Epithelial cell of esophagus (primary cell): ENCODE results near the gene IL1RAPL1.

Experiments used
- DNase-seq: peaks from one replicate; pipeline ENCODE4 v3.0.0; 2010; ENCODE audit warnings: low read depth
- H3K4me3 ChIP-seq: 2 replicates; pipeline ENCODE4 v1.5.1; 2011; ENCODE audit warnings: mild to moderate bottlenecking, low read length, control low read depth
- TF ChIP-seq, protein P1 (sequence below): IDR thresholded peaks from 2 replicates; pipeline ENCODE4 v1.5.1; 2011; ENCODE audit warnings: low read depth, mild to moderate bottlenecking, low read length, control low read depth, inconsistent platforms; ENCODE audit not compliant: insufficient read depth; ENCODE audit errors: missing control alignments

Gene IL1RAPL1

DNA sequence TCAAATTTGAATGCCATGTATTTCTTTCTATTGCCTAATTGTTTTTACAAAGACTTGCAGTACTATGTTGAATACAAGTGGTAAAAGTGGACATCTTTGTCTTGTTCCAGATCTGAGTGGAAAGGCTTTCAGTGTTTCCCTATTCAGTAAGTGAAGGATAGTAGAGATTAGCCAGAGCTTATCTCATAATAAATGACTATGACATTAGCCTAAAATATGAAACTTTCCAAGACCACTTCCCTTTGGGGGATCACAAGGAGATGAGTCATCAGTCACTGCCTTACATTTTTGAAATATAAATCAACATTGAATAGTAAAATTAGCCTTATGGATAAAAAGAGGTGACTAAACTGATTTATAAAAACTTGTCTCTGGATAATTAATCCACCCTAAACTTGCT is 1074.0 kb downstream of the IL1RAPL1 start:
- H3K4me3 ChIP-seq: no peak overlapping the region
- DNase-seq: peak; percentile 0
- TF ChIP-seq, protein P1, sequence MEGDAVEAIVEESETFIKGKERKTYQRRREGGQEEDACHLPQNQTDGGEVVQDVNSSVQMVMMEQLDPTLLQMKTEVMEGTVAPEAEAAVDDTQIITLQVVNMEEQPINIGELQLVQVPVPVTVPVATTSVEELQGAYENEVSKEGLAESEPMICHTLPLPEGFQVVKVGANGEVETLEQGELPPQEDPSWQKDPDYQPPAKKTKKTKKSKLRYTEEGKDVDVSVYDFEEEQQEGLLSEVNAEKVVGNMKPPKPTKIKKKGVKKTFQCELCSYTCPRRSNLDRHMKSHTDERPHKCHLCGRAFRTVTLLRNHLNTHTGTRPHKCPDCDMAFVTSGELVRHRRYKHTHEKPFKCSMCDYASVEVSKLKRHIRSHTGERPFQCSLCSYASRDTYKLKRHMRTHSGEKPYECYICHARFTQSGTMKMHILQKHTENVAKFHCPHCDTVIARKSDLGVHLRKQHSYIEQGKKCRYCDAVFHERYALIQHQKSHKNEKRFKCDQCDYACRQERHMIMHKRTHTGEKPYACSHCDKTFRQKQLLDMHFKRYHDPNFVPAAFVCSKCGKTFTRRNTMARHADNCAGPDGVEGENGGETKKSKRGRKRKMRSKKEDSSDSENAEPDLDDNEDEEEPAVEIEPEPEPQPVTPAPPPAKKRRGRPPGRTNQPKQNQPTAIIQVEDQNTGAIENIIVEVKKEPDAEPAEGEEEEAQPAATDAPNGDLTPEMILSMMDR: no peak

DNA sequence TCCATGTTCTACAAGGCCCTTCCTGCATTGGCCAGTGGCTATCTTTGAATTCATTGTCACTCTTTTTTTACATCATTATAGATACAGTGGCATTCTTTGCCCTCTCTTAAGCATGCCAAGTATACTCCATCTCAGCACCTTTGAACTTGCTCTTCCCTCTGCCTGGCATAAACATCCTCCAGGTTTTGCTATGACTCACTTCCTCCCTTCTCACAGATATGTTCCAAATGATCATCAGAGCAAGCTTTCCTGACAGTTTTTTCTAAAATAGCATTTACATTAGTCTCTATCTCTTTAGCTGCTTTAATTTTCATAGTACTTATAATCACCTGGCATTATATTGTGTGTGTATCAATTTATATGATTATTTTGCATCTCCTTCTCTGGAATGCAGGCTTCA is 1074.9 kb downstream of the IL1RAPL1 start:
- TF ChIP-seq, protein P1: no peak
- H3K4me3 ChIP-seq: no peak overlapping the region
- peak; percentile 66 for DNase-seq

DNA sequence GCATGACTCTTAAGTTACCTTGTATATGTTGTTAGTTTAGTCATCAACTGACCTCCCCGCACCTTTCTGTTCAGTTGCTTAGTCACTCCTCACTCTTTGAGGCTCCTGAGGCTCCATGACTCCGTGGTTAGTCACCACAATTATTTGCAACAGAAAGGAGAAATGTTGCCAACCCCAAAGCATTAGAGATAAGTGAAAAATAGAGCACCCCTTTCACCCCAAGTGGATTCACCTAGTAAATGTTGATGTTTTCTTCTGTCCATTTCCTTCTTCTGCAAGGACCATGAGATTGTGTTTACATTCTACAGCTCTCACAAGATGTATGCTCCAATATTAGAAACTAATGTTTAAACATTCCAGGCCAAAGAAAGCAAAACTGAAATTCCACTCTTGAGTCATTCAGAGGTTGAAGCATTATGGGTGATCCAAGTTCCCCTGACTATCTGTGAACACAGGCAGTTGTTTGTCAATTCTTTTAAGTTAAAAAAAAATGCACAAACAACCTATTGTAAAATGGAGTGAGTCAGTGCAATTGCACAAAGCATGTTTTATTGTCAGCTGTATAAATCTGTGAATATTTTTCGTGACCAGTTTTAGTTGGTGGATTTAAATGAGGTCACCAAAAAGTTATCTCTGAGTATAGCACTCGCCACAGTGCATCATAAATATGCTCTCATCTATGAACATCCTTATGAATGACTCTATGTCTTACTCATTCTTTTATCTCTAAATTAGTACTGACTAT is 1075.7 kb downstream of the IL1RAPL1 start:
- H3K4me3 ChIP-seq: no peak overlapping the region
- TF ChIP-seq, protein P1: no peak
- peak; percentile 92 for DNase-seq

DNA sequence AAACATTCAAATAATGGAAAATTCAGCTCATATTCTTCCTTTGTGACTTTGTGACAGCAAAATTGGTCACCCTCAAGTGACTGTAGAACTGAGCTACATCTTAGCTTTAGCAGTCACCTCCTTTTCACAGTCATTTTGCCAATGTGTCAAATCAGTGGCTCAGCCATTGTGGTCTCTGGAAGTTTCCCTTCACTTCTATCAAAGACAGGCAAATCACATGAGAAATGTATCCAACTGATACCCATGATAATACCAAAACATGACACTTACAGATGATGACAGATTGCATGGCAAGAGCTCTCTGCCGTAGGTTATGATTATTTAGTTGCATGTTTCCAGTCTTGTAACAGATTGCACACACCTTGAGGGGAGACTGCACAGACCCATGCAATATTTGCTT is 1078.3 kb downstream of the IL1RAPL1 start:
- no peak for DNase-seq
- no peak overlapping the region for H3K4me3 ChIP-seq
- TF ChIP-seq, protein P1: no peak

DNA sequence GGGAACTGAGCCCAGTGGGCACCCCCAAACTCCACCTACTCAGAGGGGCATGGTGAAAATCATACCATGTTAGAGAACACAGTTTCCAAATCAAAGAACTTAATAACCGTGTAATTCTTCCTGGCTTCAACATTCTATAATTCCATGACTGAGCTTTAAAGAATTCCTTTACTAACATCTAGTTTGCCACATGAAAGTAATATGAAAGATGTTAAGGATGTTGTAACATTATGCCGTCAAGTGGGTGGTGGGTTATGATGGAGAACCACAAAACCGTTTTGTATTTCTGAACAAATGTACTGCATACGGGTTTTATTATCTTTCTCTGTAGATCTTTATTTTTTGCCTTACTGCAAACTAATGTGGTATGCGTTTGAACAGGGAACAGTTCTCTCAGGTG is 1079.1 kb downstream of the IL1RAPL1 start:
- TF ChIP-seq, protein P1: no peak
- DNase-seq: no peak
- no peak overlapping the region for H3K4me3 ChIP-seq

DNA sequence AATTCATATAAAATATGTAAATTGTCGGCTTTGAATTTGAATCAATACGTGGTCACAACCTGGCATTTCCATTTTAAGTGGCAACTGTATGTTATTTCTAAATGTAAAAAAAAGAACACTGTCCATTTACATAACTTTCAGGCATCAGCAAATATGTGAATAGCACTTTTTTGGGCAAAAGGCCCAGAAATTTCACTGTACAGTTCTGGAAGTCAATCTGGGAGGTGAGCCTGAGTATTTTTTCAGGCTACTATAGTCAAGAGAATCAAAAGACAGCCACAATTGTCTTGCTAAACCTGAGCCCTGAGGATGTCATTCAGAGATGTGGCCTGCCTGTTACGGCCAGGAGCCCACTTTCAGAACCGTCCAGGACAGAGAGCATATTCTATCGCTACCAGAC is 1084.2 kb downstream of the IL1RAPL1 start:
- H3K4me3 ChIP-seq: no peak overlapping the region
- DNase-seq: no peak

DNA sequence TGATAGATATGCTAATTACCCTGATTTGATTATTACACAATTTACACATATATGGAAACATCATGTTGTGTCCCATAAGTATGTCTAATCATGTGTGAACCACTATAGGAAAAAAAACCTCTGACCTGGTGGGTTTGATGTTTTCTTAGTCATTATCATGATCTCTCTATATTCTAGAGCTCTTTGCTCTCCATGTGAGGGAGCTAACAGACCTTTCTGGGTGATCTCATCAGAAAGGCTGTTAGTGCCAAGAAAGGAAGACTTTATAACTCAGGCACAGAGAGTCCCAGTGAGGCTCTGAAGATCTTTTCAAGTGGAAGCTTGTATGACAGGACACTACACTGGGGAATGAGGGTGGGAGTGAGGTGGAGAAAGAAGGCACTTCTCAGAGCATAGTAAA is 1100.4 kb downstream of the IL1RAPL1 start:
- TF ChIP-seq, protein P1: no peak
- H3K4me3 ChIP-seq: no peak overlapping the region
- peak; percentile 7 for DNase-seq

More for the DNA sequence above, 1084.2 kb downstream of the IL1RAPL1 start:
- TF ChIP-seq, protein P1: no peak
